ENCODE data around the gene TIMD4.
"Not testable (repeated sequence)": the region's sequence is repeated elsewhere in the genome, so short reads cannot be mapped to it uniquely, and the experiment has no call there.

Gene TIMD4

DNA sequence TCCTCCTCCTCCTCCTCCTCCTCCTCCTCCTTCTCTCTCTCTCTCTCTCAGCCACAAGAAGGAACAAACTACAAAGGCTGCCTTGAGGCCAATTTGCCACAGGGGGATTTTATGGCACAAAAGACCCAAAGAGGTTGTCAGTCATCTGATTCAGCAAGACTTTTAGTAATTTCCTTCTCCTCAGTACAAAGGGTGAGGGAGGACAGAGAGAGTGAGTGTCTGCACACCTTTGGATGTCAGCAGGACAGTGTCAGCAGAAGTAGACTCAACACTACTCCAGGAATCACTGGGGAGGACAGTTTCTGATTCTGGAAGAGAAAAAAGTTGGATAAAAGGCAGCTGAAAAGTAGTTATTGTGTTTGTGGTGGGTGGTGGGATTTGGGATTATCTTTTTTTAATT, 13.6 kb downstream of the TIMD4 start:
- DNase-seq (ENCODE audit: low read depth in 1 of 2, low spot score in 1 of 2) = no peak
- TF ChIP-seq JUND (IDR thresholded peaks at IDR 0.05; ENCODE audit: low read depth) = no peak
- in situ Hi-C loops (cut with HindIII; ENCODE audit: low pct_unique_long_range_greater_than_20kb, low sequenced_read_pairs) = no loop called here

- DNase-seq (ENCODE audit: low read depth in 1 of 2, low spot score in 1 of 2) = no peak
- no peak for TF ChIP-seq JUND (IDR thresholded peaks at IDR 0.05; ENCODE audit: low read depth)
- in situ Hi-C loops (cut with HindIII; ENCODE audit: low pct_unique_long_range_greater_than_20kb, low sequenced_read_pairs) = no loop called here
Observed at GRCh38 chr5:156947925-156948324, 15.1 kb downstream of the TIMD4 start.

DNA sequence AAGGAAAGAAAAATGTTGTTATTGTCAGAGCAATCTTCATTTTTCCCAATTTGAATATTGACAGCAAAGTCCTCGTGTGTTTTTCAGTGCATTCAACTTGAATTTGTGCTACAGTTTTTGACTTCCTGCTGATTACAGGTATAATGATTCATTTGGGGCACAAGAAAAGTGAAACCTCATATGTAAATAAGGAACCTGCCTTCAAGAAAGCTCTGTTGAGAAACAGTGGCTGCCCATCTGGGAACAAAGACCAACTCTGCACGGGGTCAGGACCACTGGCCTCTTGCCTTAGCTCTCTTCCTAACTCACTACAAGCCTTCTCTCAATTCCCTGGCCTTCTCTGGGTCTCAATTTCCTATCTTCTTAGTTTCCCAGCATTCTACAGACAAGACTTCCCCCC, 21.0 kb downstream of the TIMD4 start:
- in situ Hi-C loops (cut with HindIII; ENCODE audit: low pct_unique_long_range_greater_than_20kb, low sequenced_read_pairs) = no loop called here
- no peak for TF ChIP-seq JUND (IDR thresholded peaks at IDR 0.05; ENCODE audit: low read depth)

GRCh38 chr5:156940462-156940861, 22.6 kb downstream of the TIMD4 start:
- in situ Hi-C loops (cut with HindIII; ENCODE audit: low pct_unique_long_range_greater_than_20kb, low sequenced_read_pairs) = not testable (repeated sequence)

More for the DNA sequence above, 21.0 kb downstream of the TIMD4 start:
- DNase-seq (ENCODE audit: low read depth in 1 of 2, low spot score in 1 of 2) = no peak

DNA sequence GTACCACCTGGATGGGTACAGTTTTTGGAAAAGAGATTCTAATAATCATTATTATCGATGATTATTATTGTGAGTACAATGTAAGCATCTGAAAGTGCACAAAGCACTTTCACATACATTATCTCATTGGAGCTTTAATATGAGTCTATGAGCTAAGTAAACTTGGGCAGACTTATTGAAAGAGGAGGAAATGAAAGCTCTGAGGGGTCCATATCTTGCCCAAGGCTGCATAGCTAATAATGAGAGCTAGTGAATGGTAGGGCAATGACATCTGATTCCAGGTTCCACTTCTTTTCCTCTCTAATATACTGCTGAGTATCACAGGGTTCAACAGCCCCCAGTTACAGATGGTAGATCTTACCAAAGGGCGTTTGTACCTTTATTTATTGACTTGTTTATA, 26.1 kb downstream of the TIMD4 start:
- in situ Hi-C loops (cut with HindIII; ENCODE audit: low pct_unique_long_range_greater_than_20kb, low sequenced_read_pairs) = no loop called here
- no peak for DNase-seq (ENCODE audit: low read depth in 1 of 2, low spot score in 1 of 2)
- no peak for TF ChIP-seq JUND (IDR thresholded peaks at IDR 0.05; ENCODE audit: low read depth)

More at GRCh38 chr5:156940462-156940861, 22.6 kb downstream of the TIMD4 start:
- not testable (repeated sequence) for DNase-seq (ENCODE audit: low read depth in 1 of 2, low spot score in 1 of 2)

- peak in 1 of 2 experiments; percentile 47 for DNase-seq (ENCODE audit: low read depth in 1 of 2, low spot score in 1 of 2)
- in situ Hi-C loops (cut with HindIII; ENCODE audit: low pct_unique_long_range_greater_than_20kb, low sequenced_read_pairs) = no loop called here
- no peak for TF ChIP-seq JUND (IDR thresholded peaks at IDR 0.05; ENCODE audit: low read depth)
Observed at GRCh38 chr5:156934450-156935211, 28.4 kb downstream of the TIMD4 start.

DNA sequence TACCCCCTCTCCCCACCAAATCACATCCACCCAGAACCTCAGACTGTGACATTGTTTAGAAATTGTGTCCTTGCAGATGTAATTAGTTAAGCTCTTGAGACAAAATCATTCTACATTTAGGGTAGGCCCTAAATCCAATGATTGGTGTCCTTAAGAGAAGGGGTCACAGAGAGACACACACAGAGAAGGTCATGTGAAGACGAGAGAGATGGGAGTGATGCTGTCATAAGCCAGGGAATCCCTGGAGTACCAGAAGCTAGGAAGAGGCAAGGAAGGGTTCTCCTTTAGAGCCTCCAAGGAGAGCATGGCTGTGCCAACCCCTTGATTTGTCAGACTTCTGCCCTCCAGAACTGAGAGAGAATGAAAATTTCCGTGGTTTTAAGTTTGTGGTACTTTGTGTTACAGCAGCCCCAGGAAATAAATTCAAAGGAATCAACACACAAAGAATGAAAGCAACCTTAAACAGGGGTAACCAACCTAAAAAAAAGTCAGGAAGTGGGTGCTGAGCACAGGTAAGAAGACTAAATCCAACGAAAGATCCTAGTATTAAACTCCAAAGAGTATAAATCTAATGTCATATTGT, 33.6 kb downstream of the TIMD4 start:
- TF ChIP-seq JUND (IDR thresholded peaks at IDR 0.05; ENCODE audit: low read depth) = no peak
- in situ Hi-C loops (cut with HindIII; ENCODE audit: low pct_unique_long_range_greater_than_20kb, low sequenced_read_pairs) = no loop called here
- DNase-seq (ENCODE audit: low read depth in 1 of 2, low spot score in 1 of 2) = no peak

- no peak for TF ChIP-seq JUND (IDR thresholded peaks at IDR 0.05; ENCODE audit: low read depth)
- in situ Hi-C loops (cut with HindIII; ENCODE audit: low pct_unique_long_range_greater_than_20kb, low sequenced_read_pairs) = no loop called here
- DNase-seq (ENCODE audit: low read depth in 1 of 2, low spot score in 1 of 2) = no peak
Observed at GRCh38 chr5:156927545-156927944, 35.5 kb downstream of the TIMD4 start.

GRCh38 chr5:156925767-156926166, 37.3 kb downstream of the TIMD4 start:
- in situ Hi-C loops (cut with HindIII; ENCODE audit: low pct_unique_long_range_greater_than_20kb, low sequenced_read_pairs); DNase-seq (ENCODE audit: low read depth in 1 of 2, low spot score in 1 of 2): not testable (repeated sequence)

DNA sequence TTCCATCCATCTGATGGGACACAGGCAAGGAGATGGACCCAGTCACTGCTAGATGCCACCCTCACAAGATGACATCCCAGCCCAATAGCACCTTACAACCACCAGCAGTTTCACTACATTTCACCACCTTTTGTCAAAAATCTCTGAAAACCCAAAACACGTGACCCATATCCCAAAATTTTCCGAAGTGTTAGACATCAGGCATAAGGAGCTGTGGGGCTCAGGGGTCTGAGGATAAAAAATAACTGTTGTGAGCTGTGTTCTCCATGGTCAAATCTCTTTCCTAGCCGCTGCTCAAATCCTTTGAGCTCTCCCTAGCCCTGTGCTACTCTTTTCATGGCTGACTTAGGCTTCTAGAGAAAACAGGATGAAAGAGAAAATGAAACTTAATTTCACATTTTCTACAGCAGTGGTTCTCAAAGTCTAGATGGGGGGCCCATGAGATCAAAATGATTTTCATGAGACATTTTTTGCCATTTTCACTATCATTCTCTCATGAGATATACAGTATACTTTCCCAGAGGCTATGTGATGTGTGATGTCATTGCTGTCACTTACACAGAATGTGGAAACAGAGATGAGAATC, 40.7 kb downstream of the TIMD4 start:
- no peak for DNase-seq (ENCODE audit: low read depth in 1 of 2, low spot score in 1 of 2)

GRCh38 chr5:156920861-156921431, 42.1 kb downstream of the TIMD4 start:
- in situ Hi-C loops (cut with HindIII; ENCODE audit: low pct_unique_long_range_greater_than_20kb, low sequenced_read_pairs) = no loop called here
- DNase-seq (ENCODE audit: low read depth in 1 of 2, low spot score in 1 of 2) = no peak
- no peak for TF ChIP-seq JUND (IDR thresholded peaks at IDR 0.05; ENCODE audit: low read depth)

More for the DNA sequence above, 40.7 kb downstream of the TIMD4 start:
- in situ Hi-C loops (cut with HindIII; ENCODE audit: low pct_unique_long_range_greater_than_20kb, low sequenced_read_pairs) = no loop called here
- no peak for TF ChIP-seq JUND (IDR thresholded peaks at IDR 0.05; ENCODE audit: low read depth)

DNA sequence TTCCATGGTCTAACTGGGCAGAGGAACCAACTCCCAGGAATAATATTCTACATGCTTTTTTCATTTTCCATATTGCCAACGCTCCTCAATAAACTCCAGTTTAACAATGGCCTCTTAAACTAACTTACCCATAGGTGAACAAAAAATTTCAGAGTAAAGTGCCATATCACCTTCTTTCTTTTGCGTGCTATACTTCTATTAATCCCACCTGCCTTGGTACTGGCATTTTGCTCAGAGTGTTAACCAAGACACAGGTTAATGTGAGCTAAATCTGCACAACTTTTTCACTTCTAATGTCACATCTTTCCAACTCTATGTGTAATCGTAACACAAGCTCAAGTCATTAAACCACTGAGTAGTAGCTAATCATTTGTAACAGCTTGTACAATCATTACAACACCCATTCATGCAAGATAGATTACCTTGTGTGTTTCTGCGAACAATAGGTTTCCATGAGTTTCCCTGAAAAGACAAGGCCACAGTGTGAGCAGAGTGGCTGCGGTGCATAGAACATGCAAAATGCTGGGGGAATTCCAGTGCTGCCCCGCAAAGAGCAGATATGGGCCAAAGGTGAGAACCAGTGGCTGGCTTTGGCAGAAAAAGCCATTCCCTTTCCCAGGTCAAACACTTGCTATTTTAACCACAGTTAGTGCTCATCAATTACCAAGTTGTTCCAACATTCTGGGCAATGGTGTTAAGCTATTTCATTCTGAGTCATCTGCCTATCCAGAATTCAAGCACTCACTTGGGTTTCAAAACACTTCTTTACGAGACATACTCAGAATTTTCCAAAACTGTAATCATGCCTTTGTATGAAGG, 42.8 kb downstream of the TIMD4 start:
- no peak for TF ChIP-seq JUND (IDR thresholded peaks at IDR 0.05; ENCODE audit: low read depth)
- in situ Hi-C loops (cut with HindIII; ENCODE audit: low pct_unique_long_range_greater_than_20kb, low sequenced_read_pairs) = no loop called here

More for the DNA sequence above, 42.8 kb downstream of the TIMD4 start:
- DNase-seq (ENCODE audit: low read depth in 1 of 2, low spot score in 1 of 2) = no peak
